GM12878 (cell line): ENCODE data around the gene ASIC5. TPM values are rescaled to one million over a fixed set of nuclear protein-coding genes. Genes with fewer than 3 reads are reported as not detected.

ENCODE experiments used
- ATAC-seq: fragments of 200-7000 bp; cut with Tn5 transposase; 3 replicates; pipeline ENCODE4 v1.9.1; 2020; ENCODE audit warnings: mild to moderate bottlenecking, moderate library complexity
- BruUV-seq: library from RNA; stranded (reverse); fragments of 400-500 nt; replicated peaks from 2 replicates; lab custom pipeline; 2021; lab: Mats Ljungman, UMichigan
- CTCF ChIA-PET: fragments of 300-600 bp; sonication (Branson Sonifier 250); formaldehyde crosslinking; extraction: SDS; loops from one replicate; lab custom pipeline; 2021; ENCODE audit warnings: inconsistent platforms; lab: Yijun Ruan, JAX
- POLR2A ChIA-PET: fragments of 350-600 bp; formaldehyde crosslinking; extraction: SDS; loops from one replicate; lab custom pipeline; 2021; ENCODE audit warnings: inconsistent platforms; lab: Charles Lee
- RAD21 ChIA-PET: fragments of 300-600 bp; sonication (Branson Sonifier 250); formaldehyde crosslinking; loops from one replicate; lab custom pipeline; 2023; ENCODE audit warnings: antibody characterized with exemption; ENCODE audit not compliant: unreplicated experiment; lab: Charles Lee
- SMC1A ChIA-PET: fragments of 300-600 bp; sonication (Branson Sonifier 250); formaldehyde crosslinking; loops from one replicate; lab custom pipeline; 2023; ENCODE audit not compliant: unreplicated experiment, uncharacterized antibody; lab: Charles Lee
- DNase-seq: peaks from one replicate; pipeline ENCODE4 v3.0.0-alpha.2; 2011; ENCODE audit warnings: low read depth, low spot score
- FAIRE-seq: peaks from 3 replicates; lab custom pipeline; 2011; peaks lifted over from hg19 to GRCh38; lab: Jason Lieb, UNC
- H2AFZ ChIP-seq: 2 replicates; pipeline ENCODE4 v1.6.0; 2011; ENCODE audit warnings: low read depth, low read length, control low read depth; ENCODE audit not compliant: control insufficient read depth
- H3K27ac ChIP-seq: 2 replicates; pipeline ENCODE4 v1.5.1; 2011; ENCODE audit warnings: control low read depth; ENCODE audit not compliant: control insufficient read depth, insufficient read depth
- H3K27me3 ChIP-seq, 2 experiments: replicated peaks in 1 of 2; 2 replicates each; pipeline versions ENCODE4 v1.6.0 to v1.6.1; 2011; ENCODE audit warnings: low read length in 1 of 2; ENCODE audit not compliant: control insufficient read depth in 2 of 2, insufficient read depth in 2 of 2
- H3K36me3 ChIP-seq, 2 experiments: 2 replicates each; pipeline ENCODE4 v1.5.1; 2011; ENCODE audit warnings: low read length in 1 of 2; ENCODE audit not compliant: control insufficient read depth in 2 of 2, insufficient read depth in 2 of 2
- H3K4me1 ChIP-seq: 2 replicates; pipeline ENCODE4 v1.6.1; 2011; ENCODE audit warnings: mild to moderate bottlenecking, low read length, moderate library complexity, mixed read lengths; ENCODE audit not compliant: control insufficient read depth, insufficient read depth
- H3K4me2 ChIP-seq: 2 replicates; pipeline ENCODE4 v1.6.0; 2011; ENCODE audit warnings: control low read depth; ENCODE audit not compliant: control insufficient read depth, insufficient read depth
- H3K4me3 ChIP-seq: fragments of 200-600 bp; sonication (generic); 2 replicates; pipeline ENCODE4 v1.5.1; 2016
- H3K79me2 ChIP-seq: 2 replicates; pipeline ENCODE4 v1.6.0; 2011; ENCODE audit warnings: low read length; ENCODE audit not compliant: control insufficient read depth, insufficient read depth
- H3K9ac ChIP-seq: 2 replicates; pipeline ENCODE4 v1.8.0; 2011; ENCODE audit warnings: low read length, control low read depth, mixed read lengths; ENCODE audit not compliant: control insufficient read depth, insufficient read depth
- H3K9me3 ChIP-seq: replicated peaks from 3 replicates; pipeline ENCODE4 v1.5.1; 2011; ENCODE audit warnings: mild to moderate bottlenecking, low read length; ENCODE audit not compliant: control insufficient read depth, insufficient read depth
- H4K20me1 ChIP-seq: 2 replicates; pipeline ENCODE4 v1.6.0; 2011; ENCODE audit not compliant: control insufficient read depth, insufficient read depth
- FOXM1 ChIP-seq: IDR thresholded peaks from 2 replicates; pipeline ENCODE4 v1.6.1; 2012; ENCODE audit warnings: low read depth, mild to moderate bottlenecking, inconsistent platforms, low read length, moderate library complexity
- NFYA ChIP-seq: IDR thresholded peaks from 2 replicates; pipeline ENCODE4 v1.6.1; 2011; ENCODE audit warnings: low read depth, mild to moderate bottlenecking, low read length, improper control_type of control experiment, borderline replicate concordance
- RELA ChIP-seq: fragments of 450-650 bp; IDR thresholded peaks from 2 replicates; pipeline ENCODE4 v1.8.0; 2014; ENCODE audit warnings: borderline replicate concordance; ENCODE audit not compliant: partially characterized antibody
- ZNF274 ChIP-seq: IDR thresholded peaks from one replicate; pipeline ENCODE4 v1.8.0; 2011; ENCODE audit not compliant: insufficient read length, insufficient read depth
- ZNF384 ChIP-seq: IDR thresholded peaks from 2 replicates; pipeline ENCODE4 v1.6.1; 2012; ENCODE audit warnings: low read depth, mild to moderate bottlenecking, low read length, improper control_type of control experiment, borderline replicate concordance
- WGBS: methylation state at CpG from one replicate; pipeline ENCODE4 v1.1.6; 2016; ENCODE audit warnings: low lambda C conversion rate; ENCODE audit not compliant: insufficient replicate concordance, insufficient coverage; ENCODE audit errors: missing lambda C conversion rate; 5-methylcytosine and 5-hydroxymethylcytosine counted together
- in situ Hi-C: fragments of 300-500 bp; cut with MboI; formaldehyde crosslinking; loops from 9 replicates; pipeline ENCODE4 v1.14.3; 2018; ENCODE audit warnings: mixed read lengths
- intact Hi-C: fragments of 100-400 bp; cut with micrococcal nuclease; formaldehyde crosslinking; loops from one replicate; pipeline ENCODE4 v1.14.2; 2022; ENCODE audit not compliant: unreplicated experiment
- polyA plus RNA-seq, 11 experiments: library from polyadenylated mRNA; depleted of rRNA in 4 of 11; unstranded in 6 of 11; stranded (reverse) in 5 of 11; fragments of >200 nt; fragmentation: Nextera tagmentation in 4 of 11; fragmentation: Illumina TruSeq in 1 of 11; extraction: Ambion mirVana in 4 of 11; extraction: Trizol in 1 of 11; gene quantifications; 1 replicate in 1 of 11; 2 replicates in 10 of 11; pipeline versions ENCODE4 v1.2.1 to v1.2.3, GENCODE V29; 2011 to 2016; ENCODE audit warnings: inconsistent platforms in 2 of 11, missing spikeins in 2 of 11, low read depth in 1 of 11
- total RNA-seq, 4 experiments: library from RNA; depleted of rRNA in 3 of 4; stranded (reverse); fragments of >200 nt in 3 of 4; fragmentation: Illumina TruSeq in 1 of 4; extraction: Trizol in 1 of 4; gene quantifications; 2 replicates each; pipeline versions ENCODE4 v1.2.1 to v1.2.3, GENCODE V29; 2013 to 2021
- TF ChIP-seq, protein P1 (sequence below): IDR thresholded peaks from 2 replicates; pipeline ENCODE4 v1.6.1; 2011; ENCODE audit warnings: mild to moderate bottlenecking, low read depth, low read length, moderate library complexity; ENCODE audit not compliant: insufficient replicate concordance

ASIC5 gene
- total and polyA plus RNA-seq, 10 of the 15 experiments (the other 5 are each of a cell fraction or from before 2014, with no cell fraction given): not detected

- in situ Hi-C loops (loop anchor here (5.0 to 25.0 kb wide), 2 partner anchors 147 to 1157 kb away; partner anchors contain the start of genes CTSO and PDGFC), intact Hi-C loops (no loop called here)
- no peaks in the 10 kb centered on the region for H3K27me3 ChIP-seq
- BruUV-seq: no TSS peak
- DNase-seq (no peak), ATAC-seq (no peak), FAIRE-seq (no peak)
- CTCF ChIA-PET: no interaction called here
- no peaks in the 10 kb centered on the region for H4K20me1 ChIP-seq
- H3K9me3 ChIP-seq: no peaks in the 10 kb centered on the region
- no peak overlapping the region for H3K27ac ChIP-seq
- no peak overlapping the region for H2AFZ ChIP-seq
- H3K4me2 ChIP-seq: no peak overlapping the region
- no peaks in the 10 kb centered on the region for H3K4me1 ChIP-seq
- SMC1A ChIA-PET: interaction anchor here (0.8 to 1.7 kb wide), 2 partner anchors 10 to 148 kb away, joined by 3 to 7 read pairs; partner anchors contain the start of gene CTSO
- POLR2A ChIA-PET: no interaction called here
- no peak for TF ChIP-seq RELA
- no peak for TF ChIP-seq ZNF384
- no peak for TF ChIP-seq FOXM1
- TF ChIP-seq NFYA: no peak
- no peak for TF ChIP-seq ZNF274
- TF ChIP-seq, protein P1, sequence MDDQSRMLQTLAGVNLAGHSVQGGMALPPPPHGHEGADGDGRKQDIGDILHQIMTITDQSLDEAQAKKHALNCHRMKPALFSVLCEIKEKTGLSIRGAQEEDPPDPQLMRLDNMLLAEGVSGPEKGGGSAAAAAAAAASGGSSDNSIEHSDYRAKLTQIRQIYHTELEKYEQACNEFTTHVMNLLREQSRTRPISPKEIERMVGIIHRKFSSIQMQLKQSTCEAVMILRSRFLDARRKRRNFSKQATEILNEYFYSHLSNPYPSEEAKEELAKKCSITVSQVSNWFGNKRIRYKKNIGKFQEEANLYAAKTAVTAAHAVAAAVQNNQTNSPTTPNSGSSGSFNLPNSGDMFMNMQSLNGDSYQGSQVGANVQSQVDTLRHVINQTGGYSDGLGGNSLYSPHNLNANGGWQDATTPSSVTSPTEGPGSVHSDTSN: no peak
- H3K36me3 ChIP-seq: no peaks in the 10 kb centered on the region
- no peaks in the 10 kb centered on the region for H3K79me2 ChIP-seq
- RAD21 ChIA-PET: no interaction called here
- H3K4me3 ChIP-seq: no peak overlapping the region
- WGBS: 52% methylated on average over 1 of the region's 1 CpG
- no peak overlapping the region for H3K9ac ChIP-seq
These were observed 61.1 kb downstream of the ASIC5 start for GRCh38 chr4:155805016-155805415.
